NAMALWA (cell line): ENCODE data around the gene DLX2.

ENCODE experiments used
- DNase-seq: peaks from one replicate; pipeline ENCODE4 v3.0.0-alpha.2; 2015; ENCODE audit warnings: low spot score

Gene DLX2

GRCh38 chr2:172053486-172053885 is 49.2 kb downstream of the DLX2 start:
- no peak for DNase-seq

- no peak for DNase-seq
Observed at GRCh38 chr2:172052000-172052983, 50.4 kb downstream of the DLX2 start.

- DNase-seq: no peak
Observed at GRCh38 chr2:172050479-172051125, 52.1 kb downstream of the DLX2 start.

GRCh38 chr2:172049567-172050120 is 53.1 kb downstream of the DLX2 start:
- DNase-seq: no peak
